Transverse colon (tissue), 4 donors: ENCODE measurements around the gene PLPPR2.

Source experiments
- EP300 ChIP-seq: sonication (generic); formaldehyde crosslinking; IDR thresholded peaks from one replicate; pipeline ENCODE4 v1.6.1; 2017; ENCODE audit warnings: antibody characterized with exemption, low read depth
- POLR2A ChIP-seq: fragments of 450-650 bp; IDR thresholded peaks from one replicate; pipeline ENCODE4 v1.6.1; 2016; ENCODE audit warnings: antibody characterized with exemption, mild to moderate bottlenecking, moderate library complexity
- POLR2AphosphoS5 ChIP-seq, 3 donors: sonication (generic); formaldehyde crosslinking; IDR thresholded peaks; one replicate each; pipeline ENCODE4 v1.6.1; 2016; ENCODE audit warnings: antibody characterized with exemption in 3 of 3
- TF ChIP-seq, protein P1 (sequence below), 5 experiments: fragments of 200-600 bp in 3 of 5; fragments of 450-650 bp in 2 of 5; sonication (generic) in 3 of 5; IDR thresholded peaks; 1 replicate in 2 of 5; 2 replicates in 3 of 5; pipeline ENCODE4 v1.5.1; 2016 to 2017; ENCODE audit warnings: antibody characterized with exemption in 5 of 5, inconsistent platforms in 3 of 5, mild to moderate bottlenecking in 2 of 5, moderate library complexity in 1 of 5

DNA sequence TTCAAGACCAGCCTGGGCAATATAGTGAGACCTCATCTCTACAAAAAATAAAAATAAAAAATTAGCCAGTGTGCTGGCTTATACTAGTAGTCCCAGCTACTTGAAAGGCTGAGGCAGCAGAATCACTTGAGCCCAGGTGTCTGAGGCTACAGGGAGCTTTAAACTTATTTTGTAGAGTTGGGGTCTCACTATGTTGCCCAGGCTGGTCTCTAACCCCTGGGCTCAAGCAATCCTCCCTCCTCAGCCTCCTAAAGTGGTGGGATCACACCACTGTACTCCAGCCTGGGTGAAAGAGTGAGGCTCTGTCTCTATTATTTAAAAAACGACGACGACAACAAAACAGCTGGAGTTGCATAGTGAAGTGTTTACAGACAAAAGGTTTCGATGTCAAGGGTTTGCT, 23.7 kb upstream of the PLPPR2 start:
- no peak for TF ChIP-seq POLR2A
- TF ChIP-seq, protein P1, sequence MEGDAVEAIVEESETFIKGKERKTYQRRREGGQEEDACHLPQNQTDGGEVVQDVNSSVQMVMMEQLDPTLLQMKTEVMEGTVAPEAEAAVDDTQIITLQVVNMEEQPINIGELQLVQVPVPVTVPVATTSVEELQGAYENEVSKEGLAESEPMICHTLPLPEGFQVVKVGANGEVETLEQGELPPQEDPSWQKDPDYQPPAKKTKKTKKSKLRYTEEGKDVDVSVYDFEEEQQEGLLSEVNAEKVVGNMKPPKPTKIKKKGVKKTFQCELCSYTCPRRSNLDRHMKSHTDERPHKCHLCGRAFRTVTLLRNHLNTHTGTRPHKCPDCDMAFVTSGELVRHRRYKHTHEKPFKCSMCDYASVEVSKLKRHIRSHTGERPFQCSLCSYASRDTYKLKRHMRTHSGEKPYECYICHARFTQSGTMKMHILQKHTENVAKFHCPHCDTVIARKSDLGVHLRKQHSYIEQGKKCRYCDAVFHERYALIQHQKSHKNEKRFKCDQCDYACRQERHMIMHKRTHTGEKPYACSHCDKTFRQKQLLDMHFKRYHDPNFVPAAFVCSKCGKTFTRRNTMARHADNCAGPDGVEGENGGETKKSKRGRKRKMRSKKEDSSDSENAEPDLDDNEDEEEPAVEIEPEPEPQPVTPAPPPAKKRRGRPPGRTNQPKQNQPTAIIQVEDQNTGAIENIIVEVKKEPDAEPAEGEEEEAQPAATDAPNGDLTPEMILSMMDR (IDR thresholded peaks at IDR 0.05) = no peak
- TF ChIP-seq POLR2AphosphoS5 (IDR thresholded peaks at IDR 0.05) = no peak
- no peak for TF ChIP-seq EP300
